ENCODE data around the gene SHQ1.
A peak's percentile ranks its signal among the peaks of the same experiment; 100 is the strongest.
"Not testable (repeated sequence)": the region's sequence is repeated elsewhere in the genome, so short reads cannot be mapped to it uniquely, and the experiment has no call there.

Gene SHQ1

DNA sequence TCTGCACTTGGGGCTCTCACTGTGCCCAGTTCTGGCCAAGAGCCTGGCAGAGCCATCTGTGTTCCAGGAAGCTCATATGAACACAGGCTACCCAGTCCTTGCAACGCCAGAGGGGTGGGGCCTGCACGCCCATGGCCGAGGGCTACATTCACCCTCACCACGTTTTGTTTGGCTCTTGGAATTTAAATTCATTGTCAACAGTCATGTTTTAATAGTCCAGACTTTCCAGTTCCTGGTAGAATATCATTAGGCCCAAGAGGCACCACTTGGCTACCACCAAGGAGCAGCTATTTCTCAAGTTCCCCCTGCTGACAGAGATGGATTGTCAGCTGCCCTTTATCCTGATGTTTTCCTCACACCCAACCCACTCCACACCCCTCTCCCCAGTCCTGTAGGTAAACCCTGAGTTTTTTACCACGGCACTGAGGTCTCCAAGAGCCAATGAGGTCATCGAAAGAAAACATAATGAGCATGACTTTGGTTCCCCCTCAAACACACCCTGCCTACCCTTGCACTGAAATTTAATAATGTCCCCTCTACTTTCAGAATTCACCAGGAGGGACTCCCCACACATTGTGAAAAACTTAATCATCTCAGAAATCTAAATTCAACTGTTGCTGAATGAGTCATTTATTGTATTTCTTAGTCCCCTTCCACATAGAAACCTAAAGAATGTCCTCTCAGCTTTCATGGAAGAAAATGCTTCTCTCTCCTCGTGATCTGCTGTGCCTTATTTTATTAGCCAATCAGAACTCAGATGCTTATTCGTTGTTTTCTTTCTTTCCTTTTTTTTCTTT, 125.1 kb downstream of the SHQ1 start:
- no peaks in the 10 kb centered on the region for H3K9me3 ChIP-seq (ENCODE audit: control insufficient read depth, low read length)
- H3K27me3 ChIP-seq (ENCODE audit: control insufficient read depth, insufficient read depth, low read length, poor library complexity, severe bottlenecking), result no peaks in the 10 kb centered on the region
- H3K4me3 ChIP-seq (ENCODE audit: insufficient read depth, low read depth, low read length), result no peak overlapping the region
- H3K4me1 ChIP-seq (ENCODE audit: control insufficient read depth, insufficient read depth, low read length), result peaks cover 10% of the 10 kb centered on the region
- no peak overlapping the region for H3K27ac ChIP-seq (ENCODE audit: insufficient read depth, low read depth, low read length, poor library complexity, severe bottlenecking)
- WGBS, 2 experiments, result 79 to 85% methylated on average over 8 of the region's 8 CpGs
- no peaks in the 10 kb centered on the region for H3K36me3 ChIP-seq (ENCODE audit: control insufficient read depth, insufficient read depth, low read length)

DNA sequence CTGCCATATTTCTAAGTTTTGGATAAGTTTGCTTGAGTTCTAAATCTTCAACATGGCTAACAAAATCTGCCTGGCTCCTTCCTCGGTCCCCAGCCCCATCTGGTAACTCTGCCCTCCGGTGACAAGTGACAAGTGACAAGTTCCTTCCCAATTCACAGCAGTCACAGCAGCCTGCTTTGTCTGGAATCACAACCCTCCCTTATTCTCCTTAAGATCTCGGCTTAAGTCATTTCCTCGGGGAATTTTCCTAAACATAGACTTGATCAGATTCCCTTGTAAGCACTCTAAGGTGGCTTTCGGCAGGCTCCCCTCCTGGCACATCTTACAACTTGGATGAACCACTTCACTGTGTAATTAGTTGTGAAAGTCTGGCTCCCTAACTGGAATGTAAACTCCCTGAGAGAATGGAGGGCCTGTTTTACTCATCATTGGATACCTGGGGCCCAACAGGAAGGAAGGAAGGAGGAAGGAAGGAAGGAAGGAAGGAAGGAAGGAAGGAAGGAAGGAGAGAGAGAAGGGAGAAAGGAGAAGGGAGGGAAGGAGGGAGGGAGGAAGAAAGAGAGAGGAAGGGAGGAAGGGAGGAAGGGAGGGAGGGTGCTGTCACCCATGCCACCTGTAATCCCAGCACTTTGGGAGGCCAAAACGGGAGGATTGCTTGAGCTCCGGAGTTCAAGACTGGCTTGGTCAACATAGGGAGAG, 126.4 kb downstream of the SHQ1 start:
- H3K4me3 ChIP-seq (ENCODE audit: insufficient read depth, low read depth, low read length), result no peak overlapping the region
- no peaks in the 10 kb centered on the region for H3K9me3 ChIP-seq (ENCODE audit: control insufficient read depth, low read length)
- H3K27me3 ChIP-seq (ENCODE audit: control insufficient read depth, insufficient read depth, low read length, poor library complexity, severe bottlenecking), result no peaks in the 10 kb centered on the region
- peaks cover 7% of the 10 kb centered on the region for H3K4me1 ChIP-seq (ENCODE audit: control insufficient read depth, insufficient read depth, low read length)
- 48 to 54% methylated on average over 7 of the region's 7 CpGs for WGBS, 2 experiments
- peak overlapping the region; percentile 27 for H3K27ac ChIP-seq (ENCODE audit: insufficient read depth, low read depth, low read length, poor library complexity, severe bottlenecking)
- no peaks in the 10 kb centered on the region for H3K36me3 ChIP-seq (ENCODE audit: control insufficient read depth, insufficient read depth, low read length)

DNA sequence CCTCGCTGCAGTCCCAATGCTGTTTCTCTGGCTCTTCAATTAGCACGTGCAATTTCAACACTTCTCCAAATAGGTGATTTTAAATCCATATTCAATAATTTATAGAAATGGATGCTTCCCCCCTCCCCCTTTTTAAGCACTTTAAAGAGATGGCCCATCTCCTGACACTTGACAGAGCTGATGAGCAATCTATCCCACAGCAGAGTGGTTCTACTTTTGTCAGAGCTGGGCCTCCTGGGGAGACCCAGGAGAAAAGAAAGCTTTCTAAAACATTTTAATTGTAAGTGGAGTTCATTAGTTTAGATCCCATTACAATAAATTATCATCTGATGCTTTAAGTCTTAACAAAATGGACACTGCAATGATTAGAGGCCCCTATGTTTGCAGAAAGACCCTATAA, 127.7 kb downstream of the SHQ1 start:
- Histone ChIP-seq H3K9me3 (ENCODE audit: control insufficient read depth, low read length) (no peaks in the 10 kb centered on the region), H3K27ac (ENCODE audit: insufficient read depth, low read depth, low read length, poor library complexity, severe bottlenecking) (no peak overlapping the region), H3K36me3 (ENCODE audit: control insufficient read depth, insufficient read depth, low read length) (no peaks in the 10 kb centered on the region), H3K27me3 (ENCODE audit: control insufficient read depth, insufficient read depth, low read length, poor library complexity, severe bottlenecking) (no peaks in the 10 kb centered on the region), H3K4me3 (ENCODE audit: insufficient read depth, low read depth, low read length) (no peak overlapping the region), H3K4me1 (ENCODE audit: control insufficient read depth, insufficient read depth, low read length) (peaks cover 7% of the 10 kb centered on the region)
- 75 to 92% methylated on average over 1 to 2 of the region's 2 CpGs for WGBS, 2 experiments

DNA sequence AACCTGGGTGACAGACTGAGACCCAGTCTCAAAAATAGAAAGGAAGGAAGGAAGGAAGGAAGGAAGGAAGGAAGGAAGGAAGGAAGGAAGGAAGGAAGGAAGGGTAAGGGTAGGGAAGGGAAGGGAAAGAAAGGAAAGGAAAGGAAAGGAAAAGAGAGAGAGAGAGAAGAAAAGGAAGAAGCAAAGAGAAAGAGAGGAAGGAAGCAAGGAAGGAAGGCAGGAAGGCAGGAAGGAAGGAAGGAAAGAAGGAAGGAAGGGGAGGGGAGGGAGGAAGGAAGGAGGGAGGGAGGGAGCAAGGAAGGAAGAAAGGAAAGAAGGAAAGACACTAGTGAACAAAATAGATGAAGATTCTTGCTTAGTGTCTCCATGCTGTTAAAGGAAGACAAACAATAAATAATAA, 129.1 kb downstream of the SHQ1 start:
- no peak overlapping the region for H3K4me3 ChIP-seq (ENCODE audit: insufficient read depth, low read depth, low read length)
- no peaks in the 10 kb centered on the region for H3K27me3 ChIP-seq (ENCODE audit: control insufficient read depth, insufficient read depth, low read length, poor library complexity, severe bottlenecking)
- no peaks in the 10 kb centered on the region for H3K9me3 ChIP-seq (ENCODE audit: control insufficient read depth, low read length)
- H3K27ac ChIP-seq (ENCODE audit: insufficient read depth, low read depth, low read length, poor library complexity, severe bottlenecking), result no peak overlapping the region
- no peaks in the 10 kb centered on the region for H3K36me3 ChIP-seq (ENCODE audit: control insufficient read depth, insufficient read depth, low read length)
- peaks cover 7% of the 10 kb centered on the region for H3K4me1 ChIP-seq (ENCODE audit: control insufficient read depth, insufficient read depth, low read length)

DNA sequence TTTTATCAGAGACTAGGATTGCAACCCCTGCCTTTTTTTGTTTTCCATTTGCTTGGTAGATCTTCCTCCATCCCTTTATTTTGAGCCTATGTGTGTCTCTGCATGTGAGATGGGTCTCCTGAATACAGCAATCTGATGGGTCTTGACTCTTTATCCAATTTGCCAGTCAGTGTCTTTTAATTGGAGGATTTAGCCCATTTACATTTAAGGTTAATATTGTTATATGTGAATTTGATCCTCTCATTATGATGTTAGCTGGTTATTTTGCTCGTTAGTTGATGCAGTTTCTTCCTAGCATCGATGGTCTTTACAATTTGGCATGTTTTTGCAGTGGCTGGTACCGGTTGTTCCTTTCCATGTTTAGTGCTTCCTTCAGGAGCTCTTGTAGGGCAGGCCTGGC, 134.1 kb downstream of the SHQ1 start:
- no CpG with 5 or more reads among the region's 3 CpGs for WGBS, 2 experiments
- not testable (repeated sequence) for H3K27ac ChIP-seq (ENCODE audit: insufficient read depth, low read depth, low read length, poor library complexity, severe bottlenecking); H3K27me3 ChIP-seq (ENCODE audit: control insufficient read depth, insufficient read depth, low read length, poor library complexity, severe bottlenecking); H3K4me3 ChIP-seq (ENCODE audit: insufficient read depth, low read depth, low read length); H3K9me3 ChIP-seq (ENCODE audit: control insufficient read depth, low read length); H3K4me1 ChIP-seq (ENCODE audit: control insufficient read depth, insufficient read depth, low read length); H3K36me3 ChIP-seq (ENCODE audit: control insufficient read depth, insufficient read depth, low read length)

DNA sequence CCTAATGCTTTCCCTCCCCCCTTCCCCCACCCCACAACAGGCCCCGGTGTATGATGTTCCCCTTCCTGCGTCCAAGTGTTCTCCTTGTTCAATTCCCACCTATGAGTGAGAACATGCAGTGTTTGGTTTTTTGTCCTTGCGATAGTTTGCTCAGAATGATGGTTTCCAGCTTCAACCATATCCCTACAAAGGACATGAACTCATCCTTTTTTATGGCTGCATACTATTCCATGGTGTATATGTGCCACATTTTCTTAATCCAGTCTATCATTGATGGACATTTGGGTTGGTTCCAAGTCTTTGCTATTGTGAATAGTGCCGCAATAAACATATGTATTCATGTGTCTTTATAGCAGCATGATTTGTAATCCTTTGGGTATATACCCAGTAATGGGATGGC, 137.8 kb downstream of the SHQ1 start:
- not testable (repeated sequence) for H3K27me3 ChIP-seq (ENCODE audit: control insufficient read depth, insufficient read depth, low read length, poor library complexity, severe bottlenecking); H3K9me3 ChIP-seq (ENCODE audit: control insufficient read depth, low read length); H3K27ac ChIP-seq (ENCODE audit: insufficient read depth, low read depth, low read length, poor library complexity, severe bottlenecking); H3K36me3 ChIP-seq (ENCODE audit: control insufficient read depth, insufficient read depth, low read length); H3K4me1 ChIP-seq (ENCODE audit: control insufficient read depth, insufficient read depth, low read length); H3K4me3 ChIP-seq (ENCODE audit: insufficient read depth, low read depth, low read length)
- whole genome bisulfite sequencing, 2 experiments, result 86 to 94% methylated on average over 3 to 4 of the region's 4 CpGs

DNA sequence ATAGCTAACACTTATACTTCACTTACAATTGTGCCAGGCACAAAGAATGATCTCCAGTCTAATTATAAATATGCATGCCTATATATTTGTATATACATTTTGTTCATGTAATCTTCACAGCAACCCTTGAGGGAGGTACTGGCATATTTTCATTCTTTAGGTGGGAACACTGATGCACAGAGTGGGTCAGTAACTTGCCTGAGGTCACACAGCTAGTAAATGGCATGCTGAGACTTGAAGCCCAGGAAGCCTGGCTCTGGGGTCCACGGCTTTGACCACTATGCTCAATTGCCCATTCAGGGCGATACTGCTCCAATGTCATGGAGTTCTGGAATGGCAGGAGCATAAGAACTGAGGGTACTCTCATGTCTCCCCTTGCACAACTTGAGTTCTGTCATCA, 139.8 kb downstream of the SHQ1 start:
- no peak overlapping the region for H3K4me3 ChIP-seq (ENCODE audit: insufficient read depth, low read depth, low read length)
- H3K27ac ChIP-seq (ENCODE audit: insufficient read depth, low read depth, low read length, poor library complexity, severe bottlenecking), result no peak overlapping the region
- H3K27me3 ChIP-seq (ENCODE audit: control insufficient read depth, insufficient read depth, low read length, poor library complexity, severe bottlenecking), result no peaks in the 10 kb centered on the region
- H3K36me3 ChIP-seq (ENCODE audit: control insufficient read depth, insufficient read depth, low read length), result no peaks in the 10 kb centered on the region
- no peaks in the 10 kb centered on the region for H3K9me3 ChIP-seq (ENCODE audit: control insufficient read depth, low read length)
- 89 to 96% methylated on average over 2 of the region's 2 CpGs for WGBS, 2 experiments
- no peaks in the 10 kb centered on the region for H3K4me1 ChIP-seq (ENCODE audit: control insufficient read depth, insufficient read depth, low read length)

DNA sequence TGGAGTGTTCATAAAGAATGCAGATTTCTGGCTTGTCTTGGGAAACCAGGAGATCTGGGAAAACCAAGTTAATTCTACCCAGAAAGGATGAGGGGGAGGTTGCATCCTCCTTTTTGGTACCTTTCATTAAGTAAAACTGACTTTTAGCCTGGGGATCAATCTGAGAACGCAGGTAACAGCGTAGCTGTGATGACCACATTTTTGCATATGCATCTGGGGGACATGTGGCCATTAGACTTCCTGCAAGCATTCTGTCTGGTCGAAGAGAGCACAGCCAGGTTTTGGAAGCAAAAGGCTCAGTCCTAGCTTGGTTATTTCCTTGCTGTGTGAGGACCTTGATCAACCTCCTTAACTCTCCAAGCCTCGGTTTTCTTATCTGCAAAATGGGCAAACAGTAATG, 145.2 kb downstream of the SHQ1 start:
- Histone ChIP-seq H3K4me1 (ENCODE audit: control insufficient read depth, insufficient read depth, low read length) (peaks cover 5% of the 10 kb centered on the region), H3K36me3 (ENCODE audit: control insufficient read depth, insufficient read depth, low read length) (no peaks in the 10 kb centered on the region), H3K27me3 (ENCODE audit: control insufficient read depth, insufficient read depth, low read length, poor library complexity, severe bottlenecking) (no peaks in the 10 kb centered on the region), H3K27ac (ENCODE audit: insufficient read depth, low read depth, low read length, poor library complexity, severe bottlenecking) (no peak overlapping the region), H3K9me3 (ENCODE audit: control insufficient read depth, low read length) (no peaks in the 10 kb centered on the region), H3K4me3 (ENCODE audit: insufficient read depth, low read depth, low read length) (no peak overlapping the region)
- 90 to 94% methylated on average over 4 of the region's 4 CpGs for WGBS, 2 experiments

DNA sequence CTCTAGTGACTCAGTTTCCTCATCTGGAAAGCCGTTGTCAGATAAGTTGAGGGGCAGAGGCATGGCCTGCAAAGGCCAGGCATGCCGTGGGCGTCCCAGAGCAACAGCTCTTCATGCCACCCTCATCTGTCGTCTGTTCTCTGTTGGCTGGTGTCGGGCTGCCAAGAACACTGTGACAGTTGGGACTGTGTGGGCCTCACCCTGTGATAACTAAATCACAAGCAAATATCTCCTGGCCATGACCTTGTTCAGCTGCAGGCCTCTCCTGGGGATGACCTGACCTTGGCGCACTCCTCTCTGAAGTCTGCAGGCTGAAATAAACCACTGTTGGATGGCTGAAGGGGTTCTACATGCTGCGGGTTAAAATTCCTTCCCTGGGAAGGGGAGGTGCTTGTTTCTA, 145.9 kb downstream of the SHQ1 start:
- Histone ChIP-seq H3K27ac (ENCODE audit: insufficient read depth, low read depth, low read length, poor library complexity, severe bottlenecking) (no peak overlapping the region), H3K36me3 (ENCODE audit: control insufficient read depth, insufficient read depth, low read length) (no peaks in the 10 kb centered on the region), H3K27me3 (ENCODE audit: control insufficient read depth, insufficient read depth, low read length, poor library complexity, severe bottlenecking) (no peaks in the 10 kb centered on the region), H3K9me3 (ENCODE audit: control insufficient read depth, low read length) (no peaks in the 10 kb centered on the region), H3K4me3 (ENCODE audit: insufficient read depth, low read depth, low read length) (no peak overlapping the region), H3K4me1 (ENCODE audit: control insufficient read depth, insufficient read depth, low read length) (peaks cover 7% of the 10 kb centered on the region)
- WGBS, 2 experiments, result 88 to 96% methylated on average over 7 of the region's 7 CpGs

DNA sequence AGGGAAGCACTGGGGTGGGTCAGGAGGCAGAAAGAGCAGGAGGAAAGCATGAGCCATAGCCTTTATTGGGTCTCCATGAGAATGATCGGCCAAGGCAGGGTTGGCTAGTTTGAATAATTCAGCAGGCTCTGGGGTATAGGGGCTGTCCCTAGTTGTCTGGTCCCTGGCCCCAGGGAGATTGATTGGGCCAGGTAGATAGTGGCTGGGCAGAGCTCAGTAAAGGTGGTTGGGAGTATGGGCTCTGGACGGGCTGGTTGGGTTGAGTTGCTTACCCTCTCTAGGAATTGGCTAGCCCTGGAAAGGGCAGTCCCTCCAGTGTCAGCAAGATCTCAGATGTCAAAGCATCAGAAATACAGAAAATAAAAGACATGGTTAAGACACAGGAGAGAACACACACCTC, 148.1 kb downstream of the SHQ1 start:
- no peak overlapping the region for H3K27ac ChIP-seq (ENCODE audit: insufficient read depth, low read depth, low read length, poor library complexity, severe bottlenecking)
- peaks cover 7% of the 10 kb centered on the region for H3K4me1 ChIP-seq (ENCODE audit: control insufficient read depth, insufficient read depth, low read length)
- H3K4me3 ChIP-seq (ENCODE audit: insufficient read depth, low read depth, low read length), result no peak overlapping the region
- H3K36me3 ChIP-seq (ENCODE audit: control insufficient read depth, insufficient read depth, low read length), result no peaks in the 10 kb centered on the region
- H3K9me3 ChIP-seq (ENCODE audit: control insufficient read depth, low read length), result no peaks in the 10 kb centered on the region
- no peaks in the 10 kb centered on the region for H3K27me3 ChIP-seq (ENCODE audit: control insufficient read depth, insufficient read depth, low read length, poor library complexity, severe bottlenecking)
- WGBS, 2 experiments, result 87 to 91% methylated on average over 2 of the region's 2 CpGs

All from ectodermal cell (in vitro differentiated cells).